ENCODE results near the gene FBH1.
A peak's percentile ranks its signal among the peaks of the same experiment; 100 is the strongest.

FBH1 gene

GRCh38 chr10:5891009-5891408 lies 966 bp downstream of the FBH1 start:
- no peak for TF ChIP-seq CTCF (IDR thresholded peaks at IDR 0.05)
- Histone ChIP-seq H3K36me3 (peaks cover 18% of the 10 kb centered on the region), H3K27ac (peak overlapping the region; percentile 78), H3K4me3 (ENCODE audit: low read depth in 1 of 2, low read length in 1 of 2) (peak overlapping the region; percentile 79 to 99), H3K27me3 (peaks cover 11% of the 10 kb centered on the region), H3K9me3 (no peaks in the 10 kb centered on the region), H3K4me1 (ENCODE audit: control insufficient read depth in 1 of 2, insufficient read depth in 1 of 2, low read depth in 1 of 2, low read length in 1 of 2) (peaks cover 18 to 19% of the 10 kb centered on the region in 2 experiments)

- Histone ChIP-seq H3K27ac (no peak overlapping the region), H3K27me3 (peaks cover 11% of the 10 kb centered on the region), H3K4me1 (ENCODE audit: control insufficient read depth in 1 of 2, insufficient read depth in 1 of 2, low read depth in 1 of 2, low read length in 1 of 2) (peaks cover 18 to 19% of the 10 kb centered on the region in 2 experiments), H3K9me3 (no peaks in the 10 kb centered on the region), H3K36me3 (peaks cover 26% of the 10 kb centered on the region), H3K4me3 (ENCODE audit: low read depth in 1 of 2, low read length in 1 of 2) (no peak overlapping the region)
- TF ChIP-seq CTCF (IDR thresholded peaks at IDR 0.05): no peak
These were observed 2.0 kb downstream of the FBH1 start for GRCh38 chr10:5892007-5892406.

- H3K4me1 ChIP-seq (ENCODE audit: control insufficient read depth in 1 of 2, insufficient read depth in 1 of 2, low read depth in 1 of 2, low read length in 1 of 2): peaks cover 15 to 16% of the 10 kb centered on the region in 2 experiments
- H3K4me3 ChIP-seq (ENCODE audit: low read depth in 1 of 2, low read length in 1 of 2): no peak overlapping the region
- peaks cover 26% of the 10 kb centered on the region for H3K36me3 ChIP-seq
- no peaks in the 10 kb centered on the region for H3K9me3 ChIP-seq
- peaks cover 8% of the 10 kb centered on the region for H3K27me3 ChIP-seq
- no peak overlapping the region for H3K27ac ChIP-seq
- no peak for TF ChIP-seq CTCF (IDR thresholded peaks at IDR 0.05)
These were observed 3.3 kb downstream of the FBH1 start for GRCh38 chr10:5893321-5893720.

- Histone ChIP-seq H3K4me1 (ENCODE audit: control insufficient read depth in 1 of 2, insufficient read depth in 1 of 2, low read depth in 1 of 2, low read length in 1 of 2) (peaks cover 7 to 9% of the 10 kb centered on the region in 2 experiments), H3K9me3 (no peaks in the 10 kb centered on the region), H3K4me3 (ENCODE audit: low read depth in 1 of 2, low read length in 1 of 2) (no peak overlapping the region), H3K27ac (no peak overlapping the region), H3K36me3 (peaks cover 26% of the 10 kb centered on the region), H3K27me3 (no peaks in the 10 kb centered on the region)
- no peak for TF ChIP-seq CTCF (IDR thresholded peaks at IDR 0.05)
These were observed 4.4 kb downstream of the FBH1 start for GRCh38 chr10:5894403-5894802.

GRCh38 chr10:5894873-5895272 lies 4.8 kb downstream of the FBH1 start:
- TF ChIP-seq CTCF (IDR thresholded peaks at IDR 0.05): no peak
- H3K4me1 ChIP-seq (ENCODE audit: control insufficient read depth in 1 of 2, insufficient read depth in 1 of 2, low read depth in 1 of 2, low read length in 1 of 2): peaks cover 7 to 9% of the 10 kb centered on the region in 2 experiments
- H3K27me3 ChIP-seq: no peaks in the 10 kb centered on the region
- no peak overlapping the region for H3K27ac ChIP-seq
- peaks cover 26% of the 10 kb centered on the region for H3K36me3 ChIP-seq
- H3K4me3 ChIP-seq (ENCODE audit: low read depth in 1 of 2, low read length in 1 of 2): no peak overlapping the region
- H3K9me3 ChIP-seq: no peaks in the 10 kb centered on the region

- H3K4me3 ChIP-seq (ENCODE audit: low read depth in 1 of 2, low read length in 1 of 2): no peak overlapping the region
- H3K27ac ChIP-seq: no peak overlapping the region
- H3K36me3 ChIP-seq: peaks cover 26% of the 10 kb centered on the region
These were observed 5.3 kb downstream of the FBH1 start for GRCh38 chr10:5895365-5895764.

More at GRCh38 chr10:5895365-5895764, 5.3 kb downstream of the FBH1 start:
- TF ChIP-seq CTCF (IDR thresholded peaks at IDR 0.05): no peak
- Histone ChIP-seq H3K4me1 (ENCODE audit: control insufficient read depth in 1 of 2, insufficient read depth in 1 of 2, low read depth in 1 of 2, low read length in 1 of 2) (peaks cover 7 to 9% of the 10 kb centered on the region in 2 experiments), H3K27me3 (no peaks in the 10 kb centered on the region), H3K9me3 (no peaks in the 10 kb centered on the region)
